ENCODE data around the gene FOXK1.

FOXK1 gene

GRCh38 chr7:4808026-4808425, 125.9 kb downstream of the FOXK1 start:
- Histone ChIP-seq H3K79me2 (no peaks in the 10 kb centered on the region), H3K4me1 (no peaks in the 10 kb centered on the region), H3K4me3 (ENCODE audit: low read depth, low read length) (no peak overlapping the region), H2AFZ (no peak overlapping the region), H3K27me3 (ENCODE audit: control insufficient read depth, insufficient read depth, low read length) (no peaks in the 10 kb centered on the region), H3K9ac (no peak overlapping the region), H3K36me3 (ENCODE audit: control insufficient read depth, insufficient read depth, low read length) (no peaks in the 10 kb centered on the region), H3K9me3 (ENCODE audit: control insufficient read depth, low read length) (no peaks in the 10 kb centered on the region), H3K27ac (no peak overlapping the region), H3K4me2 (ENCODE audit: low read length) (no peak overlapping the region)
- TF ChIP-seq, protein P1, sequence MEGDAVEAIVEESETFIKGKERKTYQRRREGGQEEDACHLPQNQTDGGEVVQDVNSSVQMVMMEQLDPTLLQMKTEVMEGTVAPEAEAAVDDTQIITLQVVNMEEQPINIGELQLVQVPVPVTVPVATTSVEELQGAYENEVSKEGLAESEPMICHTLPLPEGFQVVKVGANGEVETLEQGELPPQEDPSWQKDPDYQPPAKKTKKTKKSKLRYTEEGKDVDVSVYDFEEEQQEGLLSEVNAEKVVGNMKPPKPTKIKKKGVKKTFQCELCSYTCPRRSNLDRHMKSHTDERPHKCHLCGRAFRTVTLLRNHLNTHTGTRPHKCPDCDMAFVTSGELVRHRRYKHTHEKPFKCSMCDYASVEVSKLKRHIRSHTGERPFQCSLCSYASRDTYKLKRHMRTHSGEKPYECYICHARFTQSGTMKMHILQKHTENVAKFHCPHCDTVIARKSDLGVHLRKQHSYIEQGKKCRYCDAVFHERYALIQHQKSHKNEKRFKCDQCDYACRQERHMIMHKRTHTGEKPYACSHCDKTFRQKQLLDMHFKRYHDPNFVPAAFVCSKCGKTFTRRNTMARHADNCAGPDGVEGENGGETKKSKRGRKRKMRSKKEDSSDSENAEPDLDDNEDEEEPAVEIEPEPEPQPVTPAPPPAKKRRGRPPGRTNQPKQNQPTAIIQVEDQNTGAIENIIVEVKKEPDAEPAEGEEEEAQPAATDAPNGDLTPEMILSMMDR (IDR thresholded peaks at IDR 0.05): no peak

- TF ChIP-seq, protein P1 (IDR thresholded peaks at IDR 0.05): no peak
- H3K4me2 ChIP-seq (ENCODE audit: low read length): no peak overlapping the region
- H3K79me2 ChIP-seq: no peaks in the 10 kb centered on the region
- no peaks in the 10 kb centered on the region for H3K4me1 ChIP-seq
- no peak overlapping the region for H3K27ac ChIP-seq
- H3K9me3 ChIP-seq (ENCODE audit: control insufficient read depth, low read length): no peaks in the 10 kb centered on the region
- no peak overlapping the region for H3K4me3 ChIP-seq (ENCODE audit: low read depth, low read length)
- no peaks in the 10 kb centered on the region for H3K36me3 ChIP-seq (ENCODE audit: control insufficient read depth, insufficient read depth, low read length)
- H3K27me3 ChIP-seq (ENCODE audit: control insufficient read depth, insufficient read depth, low read length): no peaks in the 10 kb centered on the region
- no peak overlapping the region for H3K9ac ChIP-seq
- no peak overlapping the region for H2AFZ ChIP-seq
These were observed 126.5 kb downstream of the FOXK1 start for GRCh38 chr7:4808565-4808964.

DNA sequence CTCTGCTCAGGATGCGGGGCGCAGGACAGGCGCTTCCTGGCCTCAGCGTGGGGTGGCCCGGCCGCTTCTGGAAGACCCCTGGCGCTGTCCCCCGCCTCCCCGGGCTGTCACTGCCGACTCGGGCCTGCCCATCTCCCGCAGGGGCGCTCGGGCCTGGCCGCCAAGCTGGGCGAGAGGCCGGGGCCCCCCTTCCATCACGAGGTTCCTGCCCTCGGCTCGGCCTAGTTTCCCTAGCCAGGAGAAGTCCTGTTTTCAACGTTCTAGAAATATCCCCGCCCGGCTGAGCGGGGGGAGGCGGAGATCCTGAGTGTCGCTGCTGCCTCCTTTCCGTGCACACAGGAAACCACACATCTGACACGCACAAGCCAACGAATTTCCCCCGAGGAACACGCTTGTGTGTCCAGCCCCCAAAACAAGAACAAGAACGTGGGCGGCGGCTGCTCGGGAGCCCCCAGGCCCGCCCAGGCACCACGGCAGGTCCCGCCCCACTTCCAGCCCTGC, 127.0 kb downstream of the FOXK1 start:
- no peak overlapping the region for H2AFZ ChIP-seq
- no peak overlapping the region for H3K4me3 ChIP-seq (ENCODE audit: low read depth, low read length)
- H3K9me3 ChIP-seq (ENCODE audit: control insufficient read depth, low read length): no peaks in the 10 kb centered on the region
- no peak overlapping the region for H3K27ac ChIP-seq
- H3K4me2 ChIP-seq (ENCODE audit: low read length): no peak overlapping the region
- no peaks in the 10 kb centered on the region for H3K4me1 ChIP-seq
- TF ChIP-seq, protein P1 (IDR thresholded peaks at IDR 0.05): no peak
- H3K79me2 ChIP-seq: no peaks in the 10 kb centered on the region
- no peaks in the 10 kb centered on the region for H3K27me3 ChIP-seq (ENCODE audit: control insufficient read depth, insufficient read depth, low read length)
- no peaks in the 10 kb centered on the region for H3K36me3 ChIP-seq (ENCODE audit: control insufficient read depth, insufficient read depth, low read length)
- H3K9ac ChIP-seq: no peak overlapping the region

GRCh38 chr7:4809666-4810065, 127.6 kb downstream of the FOXK1 start:
- Histone ChIP-seq H3K36me3 (ENCODE audit: control insufficient read depth, insufficient read depth, low read length) (no peaks in the 10 kb centered on the region), H3K4me2 (ENCODE audit: low read length) (no peak overlapping the region), H3K9me3 (ENCODE audit: control insufficient read depth, low read length) (no peaks in the 10 kb centered on the region), H3K4me3 (ENCODE audit: low read depth, low read length) (no peak overlapping the region), H3K27ac (no peak overlapping the region), H3K79me2 (no peaks in the 10 kb centered on the region), H2AFZ (no peak overlapping the region), H3K27me3 (ENCODE audit: control insufficient read depth, insufficient read depth, low read length) (no peaks in the 10 kb centered on the region), H3K9ac (no peak overlapping the region), H3K4me1 (no peaks in the 10 kb centered on the region)
- TF ChIP-seq, protein P1 (IDR thresholded peaks at IDR 0.05): no peak

DNA sequence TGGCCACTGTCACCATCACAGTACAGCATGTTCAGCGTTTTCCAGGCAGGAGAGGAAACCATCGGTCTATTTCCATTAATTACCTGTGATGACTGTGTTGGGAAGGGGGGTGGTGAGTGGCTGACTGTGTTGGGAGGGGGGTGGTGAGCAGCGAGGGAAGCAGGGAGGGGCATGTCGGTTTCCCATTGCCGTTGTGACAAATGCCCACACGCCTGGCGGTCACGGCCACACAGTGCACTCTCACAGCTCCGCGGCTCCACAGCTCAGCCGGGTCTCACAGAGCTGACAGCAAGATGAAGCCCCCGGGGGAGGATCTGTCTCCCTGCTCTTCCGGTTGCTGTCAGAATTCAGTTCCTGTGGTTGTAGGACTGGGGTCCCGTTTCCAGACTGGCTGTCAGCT, 132.3 kb downstream of the FOXK1 start:
- Histone ChIP-seq H3K27me3 (ENCODE audit: control insufficient read depth, insufficient read depth, low read length) (no peaks in the 10 kb centered on the region), H3K36me3 (ENCODE audit: control insufficient read depth, insufficient read depth, low read length) (no peaks in the 10 kb centered on the region), H3K9me3 (ENCODE audit: control insufficient read depth, low read length) (no peaks in the 10 kb centered on the region)

More for the DNA sequence above, 132.3 kb downstream of the FOXK1 start:
- Histone ChIP-seq H2AFZ (no peak overlapping the region), H3K79me2 (no peaks in the 10 kb centered on the region), H3K4me1 (no peaks in the 10 kb centered on the region), H3K4me3 (ENCODE audit: low read depth, low read length) (no peak overlapping the region), H3K4me2 (ENCODE audit: low read length) (no peak overlapping the region), H3K9ac (no peak overlapping the region), H3K27ac (no peak overlapping the region)
- TF ChIP-seq, protein P1 (IDR thresholded peaks at IDR 0.05): no peak

Measured in parathyroid adenoma (tissue), 2 donors.